Muscle layer of duodenum (tissue), 2 donors: Measurements from ENCODE around the gene SLC35E1.

ENCODE experiments used
- H3K27ac ChIP-seq: one replicate; pipeline ENCODE4 v1.7.0; 2013; ENCODE audit warnings: mild to moderate bottlenecking, low read length
- H3K27me3 ChIP-seq: one replicate; pipeline ENCODE4 v1.7.0; 2013; ENCODE audit warnings: low read depth, mild to moderate bottlenecking, control low read depth, low read length
- H3K36me3 ChIP-seq, 2 donors: one replicate each; pipeline ENCODE4 v1.7.0; 2013; ENCODE audit warnings: low read length in 2 of 2, control low read depth in 1 of 2, mild to moderate bottlenecking in 1 of 2; ENCODE audit not compliant: insufficient read depth in 2 of 2, control insufficient read depth in 1 of 2
- H3K4me1 ChIP-seq, 2 donors: one replicate each; pipeline ENCODE4 v1.7.0; 2013; ENCODE audit warnings: low read length in 2 of 2, mild to moderate bottlenecking in 2 of 2, control low read depth in 1 of 2, moderate library complexity in 1 of 2; ENCODE audit not compliant: insufficient read depth in 2 of 2, control insufficient read depth in 1 of 2
- H3K4me3 ChIP-seq, 2 donors: one replicate each; pipeline ENCODE4 v1.7.0; 2013; ENCODE audit warnings: low read length in 2 of 2, low read depth in 1 of 2, mild to moderate bottlenecking in 1 of 2
- H3K9me3 ChIP-seq, 2 donors: one replicate each; pipeline ENCODE4 v1.7.0; 2013; ENCODE audit warnings: low read length in 2 of 2, control low read depth in 1 of 2, mild to moderate bottlenecking in 1 of 2; ENCODE audit not compliant: control insufficient read depth in 1 of 2
- donor health status: healthy.

Gene SLC35E1

GRCh38 chr19:16542045-16542909, 29.9 kb downstream of the SLC35E1 start, which contains the start of gene CHERP:
Gene CHERP (minus strand): TSS chr19:16542437. CDS start chr19:16542378, 59 bp downstream.
- H3K36me3 ChIP-seq, result peaks cover 6 to 15% of the 10 kb centered on the region in 2 donors
- H3K27ac ChIP-seq, result peak within 1 kb of the TSS; percentile 64
- no peaks in the 10 kb centered on the region for H3K9me3 ChIP-seq
- peaks cover 6 to 44% of the 10 kb centered on the region in 2 donors for H3K4me1 ChIP-seq
- H3K4me3 ChIP-seq, result peak within 1 kb of the TSS; percentile 81 to 100
- H3K27me3 ChIP-seq, result no peaks in the 10 kb centered on the region

GRCh38 chr19:16541526-16542044, 30.6 kb downstream of the SLC35E1 start:
- Histone ChIP-seq H3K9me3 (no peaks in the 10 kb centered on the region), H3K4me1 (peaks cover 6 to 48% of the 10 kb centered on the region in 2 donors), H3K27me3 (no peaks in the 10 kb centered on the region), H3K36me3 (peaks cover 6 to 20% of the 10 kb centered on the region in 2 donors), H3K4me3 (peak overlapping the region; percentile 81 to 100), H3K27ac (peak overlapping the region; percentile 64)

GRCh38 chr19:16540948-16541347, 31.3 kb downstream of the SLC35E1 start:
- H3K9me3 ChIP-seq, result no peaks in the 10 kb centered on the region
- peak overlapping the region; percentile 64 for H3K27ac ChIP-seq
- no peaks in the 10 kb centered on the region for H3K27me3 ChIP-seq

GRCh38 chr19:16537111-16537510, 35.1 kb downstream of the SLC35E1 start:
- peaks cover 6 to 36% of the 10 kb centered on the region in 2 donors for H3K4me1 ChIP-seq
- H3K27ac ChIP-seq, result no peak overlapping the region
- H3K4me3 ChIP-seq, result no peak overlapping the region
- H3K36me3 ChIP-seq, result peaks cover 13 to 63% of the 10 kb centered on the region in 2 donors
- H3K9me3 ChIP-seq, result no peaks in the 10 kb centered on the region
- H3K27me3 ChIP-seq, result no peaks in the 10 kb centered on the region

More at GRCh38 chr19:16540948-16541347, 31.3 kb downstream of the SLC35E1 start:
- Histone ChIP-seq H3K4me1 (peaks cover 6 to 48% of the 10 kb centered on the region in 2 donors), H3K36me3 (peaks cover 6 to 25% of the 10 kb centered on the region in 2 donors), H3K4me3 (peak overlapping the region; percentile 81 to 100)

GRCh38 chr19:16536130-16536529, 36.1 kb downstream of the SLC35E1 start:
- Histone ChIP-seq H3K4me3 (no peak overlapping the region), H3K27me3 (no peaks in the 10 kb centered on the region), H3K4me1 (peaks cover 4 to 31% of the 10 kb centered on the region in 2 donors), H3K36me3 (peaks cover 20 to 72% of the 10 kb centered on the region in 2 donors), H3K9me3 (no peaks in the 10 kb centered on the region), H3K27ac (no peak overlapping the region)

- H3K36me3 ChIP-seq, result peaks cover 23 to 80% of the 10 kb centered on the region in 2 donors
- peaks cover 0 to 23% of the 10 kb centered on the region in 2 donors for H3K4me1 ChIP-seq
- no peak overlapping the region for H3K27ac ChIP-seq
Observed at GRCh38 chr19:16535381-16535780, 36.8 kb downstream of the SLC35E1 start.

GRCh38 chr19:16532440-16533234, 39.6 kb downstream of the SLC35E1 start:
- Histone ChIP-seq H3K27me3 (no peaks in the 10 kb centered on the region), H3K4me3 (no peak overlapping the region), H3K4me1 (peaks cover 0 to 5% of the 10 kb centered on the region in 2 donors), H3K27ac (no peak overlapping the region), H3K9me3 (no peaks in the 10 kb centered on the region), H3K36me3 (peaks cover 39 to 95% of the 10 kb centered on the region in 2 donors)

More at GRCh38 chr19:16535381-16535780, 36.8 kb downstream of the SLC35E1 start:
- Histone ChIP-seq H3K27me3 (no peaks in the 10 kb centered on the region), H3K4me3 (no peak overlapping the region), H3K9me3 (no peaks in the 10 kb centered on the region)

- Histone ChIP-seq H3K36me3 (peaks cover 41 to 97% of the 10 kb centered on the region in 2 donors), H3K27me3 (no peaks in the 10 kb centered on the region), H3K9me3 (no peaks in the 10 kb centered on the region), H3K4me3 (no peak overlapping the region), H3K4me1 (no peaks in the 10 kb centered on the region), H3K27ac (no peak overlapping the region)
Observed at GRCh38 chr19:16531380-16531669, 40.9 kb downstream of the SLC35E1 start.

GRCh38 chr19:16530540-16531379, 41.5 kb downstream of the SLC35E1 start:
- Histone ChIP-seq H3K27ac (no peak overlapping the region), H3K36me3 (peaks cover 44 to 98% of the 10 kb centered on the region in 2 donors), H3K27me3 (no peaks in the 10 kb centered on the region), H3K9me3 (no peaks in the 10 kb centered on the region), H3K4me1 (no peaks in the 10 kb centered on the region), H3K4me3 (no peak overlapping the region)

GRCh38 chr19:16529466-16530144, 42.6 kb downstream of the SLC35E1 start:
- Histone ChIP-seq H3K36me3 (peaks cover 44 to 98% of the 10 kb centered on the region in 2 donors), H3K4me3 (no peak overlapping the region), H3K9me3 (no peaks in the 10 kb centered on the region), H3K4me1 (no peaks in the 10 kb centered on the region), H3K27me3 (no peaks in the 10 kb centered on the region), H3K27ac (no peak overlapping the region)
